Type B pancreatic cell (in vitro differentiated cells): ENCODE measurements around the gene PCBP3. TPM values are rescaled to one million over a fixed set of nuclear protein-coding genes. Genes with fewer than 3 reads are reported as not detected.
"Not testable (repeated sequence)": the region's sequence is repeated elsewhere in the genome, so short reads cannot be mapped to it uniquely, and the experiment has no call there.

Experiments
- DNase-seq: peaks from one replicate; pipeline ENCODE4 v3.0.0; 2021; ENCODE audit warnings: mixed read lengths; ENCODE audit not compliant: unreplicated experiment; ENCODE audit errors: extremely low spot score
- H3K27ac Mint-ChIP-seq: 2 replicates; pipeline ENCODE4 v1.8.0; 2021; ENCODE audit warnings: mild to moderate bottlenecking, mixed read lengths
- H3K27me3 Mint-ChIP-seq: 2 replicates; pipeline ENCODE4 v1.8.0; 2021; ENCODE audit warnings: mixed read lengths
- H3K36me3 Mint-ChIP-seq: 2 replicates; pipeline ENCODE4 v1.8.0; 2021; ENCODE audit warnings: mixed read lengths
- H3K4me1 Mint-ChIP-seq: one replicate; pipeline ENCODE4 v1.8.0; 2021; ENCODE audit warnings: mixed read lengths; ENCODE audit not compliant: unreplicated experiment
- H3K4me3 Mint-ChIP-seq: 2 replicates; pipeline ENCODE4 v1.8.0; 2021; ENCODE audit warnings: mild to moderate bottlenecking, mixed read lengths
- H3K9me3 Mint-ChIP-seq: 2 replicates; pipeline ENCODE4 v1.8.0; 2021; ENCODE audit warnings: mixed read lengths
- total RNA-seq: library from RNA; stranded (reverse); gene quantifications from 2 replicates; pipeline ENCODE4 v1.2.1, GENCODE V29; 2021; ENCODE audit warnings: low replicate concordance
- TF ChIP-seq, protein P1 (sequence below): fragments of 200-600 bp; sonication (generic); conservative IDR thresholded peaks from 2 replicates; pipeline ENCODE4 v1.5.0; 2021; ENCODE audit warnings: antibody characterized with exemption, mild to moderate bottlenecking

The PCBP3 gene
- total RNA-seq, 1 donor from 2014 or later, result 5.5 TPM

DNA sequence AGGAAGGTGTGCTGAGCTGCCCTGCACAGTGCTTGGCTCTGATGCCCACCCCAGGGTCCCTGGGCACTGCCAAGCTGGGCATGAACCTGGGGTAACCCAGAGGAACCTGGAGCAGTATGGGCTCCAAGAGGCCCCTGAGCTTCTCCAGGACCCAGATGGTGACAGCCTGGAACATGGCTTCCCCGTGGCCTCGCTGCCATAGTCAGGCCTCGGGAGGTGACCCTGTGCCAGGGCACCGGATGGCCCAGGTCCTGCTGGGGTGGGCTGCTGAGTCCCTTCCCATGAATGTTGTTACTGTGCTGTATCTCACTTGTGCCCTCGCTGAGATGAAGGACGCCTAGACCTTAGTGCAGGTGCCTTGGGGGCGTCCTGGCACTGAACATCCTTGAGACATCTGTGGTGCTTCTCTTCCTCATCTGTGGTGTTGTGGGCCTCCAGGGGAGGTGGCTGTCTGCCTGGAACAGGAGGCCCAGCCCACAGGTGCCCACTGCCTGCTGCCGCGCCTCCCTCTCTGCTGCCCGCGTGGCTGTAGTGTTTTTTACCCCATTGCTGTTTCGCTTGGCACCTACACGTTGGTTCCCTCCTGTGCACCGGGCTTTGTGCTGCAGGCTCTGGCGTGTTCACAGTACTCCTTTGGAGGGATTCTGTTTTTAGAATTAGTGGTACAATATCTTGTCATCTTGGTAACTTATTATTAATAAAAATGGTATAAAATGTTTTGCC is 160.3 kb downstream of the PCBP3 start:
- Mint-ChIP-seq H3K9me3 (no peaks in the 10 kb centered on the region), H3K27ac (no peak overlapping the region), H3K27me3 (no peaks in the 10 kb centered on the region), H3K36me3 (no peaks in the 10 kb centered on the region), H3K4me1 (peaks cover 6% of the 10 kb centered on the region), H3K4me3 (no peak overlapping the region)
- TF ChIP-seq, protein P1, sequence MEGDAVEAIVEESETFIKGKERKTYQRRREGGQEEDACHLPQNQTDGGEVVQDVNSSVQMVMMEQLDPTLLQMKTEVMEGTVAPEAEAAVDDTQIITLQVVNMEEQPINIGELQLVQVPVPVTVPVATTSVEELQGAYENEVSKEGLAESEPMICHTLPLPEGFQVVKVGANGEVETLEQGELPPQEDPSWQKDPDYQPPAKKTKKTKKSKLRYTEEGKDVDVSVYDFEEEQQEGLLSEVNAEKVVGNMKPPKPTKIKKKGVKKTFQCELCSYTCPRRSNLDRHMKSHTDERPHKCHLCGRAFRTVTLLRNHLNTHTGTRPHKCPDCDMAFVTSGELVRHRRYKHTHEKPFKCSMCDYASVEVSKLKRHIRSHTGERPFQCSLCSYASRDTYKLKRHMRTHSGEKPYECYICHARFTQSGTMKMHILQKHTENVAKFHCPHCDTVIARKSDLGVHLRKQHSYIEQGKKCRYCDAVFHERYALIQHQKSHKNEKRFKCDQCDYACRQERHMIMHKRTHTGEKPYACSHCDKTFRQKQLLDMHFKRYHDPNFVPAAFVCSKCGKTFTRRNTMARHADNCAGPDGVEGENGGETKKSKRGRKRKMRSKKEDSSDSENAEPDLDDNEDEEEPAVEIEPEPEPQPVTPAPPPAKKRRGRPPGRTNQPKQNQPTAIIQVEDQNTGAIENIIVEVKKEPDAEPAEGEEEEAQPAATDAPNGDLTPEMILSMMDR, result no peak
- DNase-seq, result no peak

DNA sequence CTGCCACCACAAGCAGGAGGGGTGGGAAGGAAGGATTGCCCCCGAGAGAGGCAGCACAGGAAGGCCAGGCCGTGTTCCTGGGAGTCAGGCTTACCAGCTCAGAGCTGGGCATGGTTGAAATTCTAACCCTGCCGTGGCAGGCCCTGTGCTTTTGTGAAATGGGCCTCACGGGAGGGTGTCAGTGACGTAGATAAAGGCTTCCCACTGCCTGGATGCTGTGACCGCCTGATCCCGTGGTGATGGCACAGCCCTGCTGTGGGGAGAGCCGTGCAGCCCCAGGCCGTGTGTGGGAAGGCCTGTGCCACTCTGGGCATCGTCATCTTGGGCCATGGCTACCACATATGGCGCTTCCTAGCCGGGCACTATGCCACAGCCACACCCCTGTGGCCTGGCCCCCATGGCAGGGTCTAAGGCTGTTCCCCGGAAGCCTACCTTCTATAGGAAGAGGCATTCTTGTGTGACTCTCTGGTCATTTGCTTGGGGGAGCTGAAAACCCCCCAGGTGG is 161.3 kb downstream of the PCBP3 start:
- Mint-ChIP-seq H3K4me3 (no peak overlapping the region), H3K9me3 (no peaks in the 10 kb centered on the region), H3K4me1 (peaks cover 6% of the 10 kb centered on the region), H3K36me3 (no peaks in the 10 kb centered on the region), H3K27me3 (no peaks in the 10 kb centered on the region), H3K27ac (no peak overlapping the region)
- DNase-seq, result no peak
- TF ChIP-seq, protein P1, result no peak

DNA sequence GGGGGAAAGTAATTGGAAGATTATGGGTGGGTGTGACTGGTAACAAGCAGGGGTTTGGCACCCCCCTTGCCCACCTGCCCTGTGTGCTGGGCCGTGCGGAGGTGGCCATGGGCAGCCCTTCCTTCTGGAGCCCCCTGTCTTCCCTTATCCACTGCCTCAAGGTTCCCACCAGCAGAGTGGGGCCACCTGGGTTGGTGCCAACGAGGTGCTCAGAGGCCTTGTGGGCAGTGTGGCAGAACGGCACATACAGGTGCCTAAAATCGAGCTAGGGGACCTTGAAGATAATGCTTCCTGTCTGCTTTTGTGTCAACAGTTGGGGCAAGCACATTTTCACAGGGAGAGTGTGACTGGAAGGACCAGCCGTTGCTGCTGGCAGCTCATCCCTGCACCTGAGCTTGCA is 161.8 kb downstream of the PCBP3 start:
- Mint-ChIP-seq H3K4me3 (no peak overlapping the region), H3K36me3 (no peaks in the 10 kb centered on the region), H3K4me1 (peaks cover 6% of the 10 kb centered on the region), H3K9me3 (no peaks in the 10 kb centered on the region), H3K27me3 (no peaks in the 10 kb centered on the region), H3K27ac (no peak overlapping the region)
- TF ChIP-seq, protein P1, result no peak
- no peak for DNase-seq

DNA sequence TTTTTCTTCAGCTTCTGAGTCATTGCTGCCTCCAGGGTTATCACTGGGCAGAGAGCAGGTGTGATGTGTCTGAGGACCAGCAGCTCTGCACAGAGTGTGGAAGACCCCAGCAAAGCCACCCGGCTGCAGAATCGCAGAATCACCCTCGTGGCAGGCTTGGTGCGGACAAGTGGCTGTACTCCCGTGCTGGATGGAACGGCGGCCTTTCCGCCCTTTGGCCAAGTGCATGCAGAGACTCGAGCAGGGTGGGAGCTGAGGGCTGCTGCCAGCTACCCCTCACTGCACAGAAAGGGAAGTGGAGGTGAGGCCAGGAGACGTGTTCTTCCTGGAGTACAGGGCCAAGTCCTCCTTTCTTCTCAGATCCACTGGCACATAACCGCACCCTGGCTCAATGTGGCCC is 162.5 kb downstream of the PCBP3 start:
- TF ChIP-seq, protein P1, result no peak
- H3K9me3 Mint-ChIP-seq, result no peaks in the 10 kb centered on the region
- peaks cover 6% of the 10 kb centered on the region for H3K4me1 Mint-ChIP-seq
- H3K36me3 Mint-ChIP-seq, result no peaks in the 10 kb centered on the region
- H3K4me3 Mint-ChIP-seq, result no peak overlapping the region
- H3K27me3 Mint-ChIP-seq, result no peaks in the 10 kb centered on the region
- H3K27ac Mint-ChIP-seq, result no peak overlapping the region
- DNase-seq, result peak; percentile 64

DNA sequence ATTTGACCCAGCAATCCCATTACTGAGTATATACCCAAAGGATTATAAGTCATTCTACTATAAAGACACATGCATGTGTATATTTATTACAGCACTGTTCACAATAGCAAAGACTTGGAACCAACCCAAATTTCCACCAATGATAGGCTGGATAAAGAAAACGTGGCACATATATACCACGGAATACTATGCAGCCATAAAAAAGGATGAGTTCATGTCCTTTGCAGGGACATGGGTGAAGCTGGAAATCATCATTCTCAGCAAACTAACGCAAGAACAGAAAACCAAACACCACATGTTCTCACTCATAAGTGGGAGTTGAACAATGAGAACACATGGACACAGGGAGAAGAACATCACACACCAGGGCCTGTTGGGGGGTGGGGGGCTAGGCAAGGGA is 165.1 kb downstream of the PCBP3 start:
- H3K4me3 Mint-ChIP-seq, H3K9me3 Mint-ChIP-seq, H3K27me3 Mint-ChIP-seq, H3K27ac Mint-ChIP-seq, H3K4me1 Mint-ChIP-seq, DNase-seq, H3K36me3 Mint-ChIP-seq: not testable (repeated sequence)

DNA sequence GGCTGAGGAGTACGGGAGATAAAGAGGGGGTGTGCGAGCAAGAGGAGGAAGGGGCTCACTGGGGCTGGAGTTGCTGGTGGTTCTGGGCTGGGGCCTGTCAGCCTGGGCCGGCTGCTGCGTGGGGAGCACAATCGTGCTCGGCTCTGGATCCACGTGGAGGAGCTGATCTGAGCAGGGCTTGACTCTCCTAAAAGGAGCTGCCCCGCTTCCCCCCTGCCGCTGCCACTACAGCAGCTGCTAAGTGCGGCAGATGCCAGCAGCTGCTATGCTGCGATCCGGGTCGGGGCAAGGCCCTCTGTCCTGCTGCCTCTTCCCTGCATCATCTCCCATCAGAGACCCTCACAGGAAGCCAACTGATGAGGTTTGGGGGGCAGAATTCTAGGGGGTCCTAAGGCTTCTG is 165.9 kb downstream of the PCBP3 start:
- DNase-seq, result no peak
- Mint-ChIP-seq H3K27ac (no peak overlapping the region), H3K4me3 (no peak overlapping the region), H3K27me3 (no peaks in the 10 kb centered on the region), H3K4me1 (no peaks in the 10 kb centered on the region), H3K9me3 (no peaks in the 10 kb centered on the region), H3K36me3 (no peaks in the 10 kb centered on the region)
- TF ChIP-seq, protein P1, result no peak
